Fibroblast of mammary gland (primary cell): ENCODE results near the gene IL17C.

ENCODE experiments used
- DNase-seq: peaks from one replicate; pipeline ENCODE4 v3.0.0-alpha.2; 2010; ENCODE audit warnings: low read depth
- H3K4me3 ChIP-seq: 2 replicates; pipeline ENCODE4 v1.5.1; 2011; ENCODE audit warnings: low read depth, mild to moderate bottlenecking, low read length, moderate library complexity; ENCODE audit not compliant: control insufficient read depth
- CTCF ChIP-seq: conservative IDR thresholded peaks from 2 replicates; pipeline ENCODE4 v1.5.1; 2011; ENCODE audit warnings: low read depth, low read length, inconsistent platforms; ENCODE audit not compliant: control insufficient read depth, insufficient read depth

Gene IL17C

GRCh38 chr16:88684569-88685155, 46.3 kb downstream of the IL17C start:
- DNase-seq, result no peak
- no peak for TF ChIP-seq CTCF
- H3K4me3 ChIP-seq, result no peak overlapping the region

- H3K4me3 ChIP-seq, result peak overlapping the region; percentile 33
- peak; percentile 77 for TF ChIP-seq CTCF
- peak; percentile 69 for DNase-seq
Measured at GRCh38 chr16:88685156-88686061, 47.0 kb downstream of the IL17C start.

GRCh38 chr16:88686062-88686438, 47.7 kb downstream of the IL17C start:
- DNase-seq, result no peak
- no peak for TF ChIP-seq CTCF
- peak overlapping the region; percentile 33 for H3K4me3 ChIP-seq

GRCh38 chr16:88686439-88687253, 48.3 kb downstream of the IL17C start, which contains the start of gene SNAI3:
TSS of gene SNAI3 (minus strand) at chr16:88686507. CDS start at chr16:88686406, 101 bp downstream.
- DNase-seq, result peak; percentile 46
- H3K4me3 ChIP-seq, result peak within 1 kb of the TSS; percentile 33
- no peak for TF ChIP-seq CTCF

- TF ChIP-seq CTCF, result no peak
- DNase-seq, result no peak
- no peak overlapping the region for H3K4me3 ChIP-seq
Measured at GRCh38 chr16:88687254-88687576, 48.8 kb downstream of the IL17C start.

- no peak overlapping the region for H3K4me3 ChIP-seq
- DNase-seq, result no peak
- no peak for TF ChIP-seq CTCF
Measured at GRCh38 chr16:88687676-88688012, 49.3 kb downstream of the IL17C start.
